ENCODE data around the gene SEMA3C.

Gene SEMA3C

GRCh38 chr7:80731281-80731680 is 187.6 kb downstream of the SEMA3C start:
- DNase-seq: no peak

GRCh38 chr7:80729591-80730320 is 189.1 kb downstream of the SEMA3C start:
- DNase-seq: no peak

- DNase-seq: no peak
Observed at GRCh38 chr7:80726666-80727065, 192.2 kb downstream of the SEMA3C start.

GRCh38 chr7:80725181-80725611 is 193.7 kb downstream of the SEMA3C start:
- DNase-seq: no peak

DNA sequence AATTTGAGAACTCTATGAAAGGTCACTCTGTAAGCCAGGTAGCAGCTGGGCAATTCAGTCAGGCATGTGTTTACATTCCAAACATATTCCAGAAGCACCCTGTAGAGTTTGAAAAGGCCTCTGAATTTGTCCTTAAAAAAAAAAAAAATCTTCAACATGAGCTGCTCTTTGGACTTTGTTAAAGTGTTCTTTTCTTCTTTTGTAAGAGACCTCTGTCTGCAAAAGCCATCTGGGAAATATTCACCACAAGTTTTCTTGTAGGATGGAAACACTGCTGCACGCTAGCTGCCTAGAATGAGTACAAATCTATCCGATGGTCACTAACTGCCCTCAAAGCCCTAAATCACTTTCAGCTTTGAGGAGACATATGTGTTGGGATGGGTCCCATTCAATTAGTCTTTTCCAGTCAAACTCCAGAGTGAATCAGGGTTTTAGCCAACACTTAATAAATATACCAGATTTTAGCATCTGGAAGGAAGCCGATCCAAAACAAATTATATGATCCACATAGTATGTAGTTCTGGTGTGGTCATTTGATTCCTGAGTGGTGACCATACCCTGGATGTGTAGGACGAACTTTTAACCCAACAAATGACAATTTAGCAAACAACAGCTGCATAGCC is 194.5 kb downstream of the SEMA3C start:
- no peak for DNase-seq

- no peak for DNase-seq
Observed at GRCh38 chr7:80722616-80723195, 196.1 kb downstream of the SEMA3C start.

GRCh38 chr7:80721883-80722615 is 196.8 kb downstream of the SEMA3C start:
- no peak for DNase-seq

DNA sequence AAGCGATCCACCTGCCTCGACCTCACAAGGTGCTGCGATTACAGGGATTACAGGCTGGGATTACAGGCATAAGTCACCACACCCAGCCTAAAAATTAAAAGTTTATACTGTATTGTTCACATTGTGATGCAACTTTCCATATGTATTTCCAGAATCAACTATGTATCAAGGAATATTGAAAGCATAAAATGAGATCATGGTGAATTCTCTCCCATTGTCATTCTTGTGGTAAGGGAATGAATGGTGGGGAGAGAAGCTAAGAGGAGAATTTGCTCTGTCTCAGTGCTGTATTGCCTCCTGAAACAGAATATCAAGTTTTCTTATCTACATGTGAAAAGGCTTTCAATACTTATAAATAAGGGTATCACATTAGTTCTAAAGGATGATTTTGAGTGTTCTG is 198.7 kb downstream of the SEMA3C start:
- DNase-seq: no peak

DNA sequence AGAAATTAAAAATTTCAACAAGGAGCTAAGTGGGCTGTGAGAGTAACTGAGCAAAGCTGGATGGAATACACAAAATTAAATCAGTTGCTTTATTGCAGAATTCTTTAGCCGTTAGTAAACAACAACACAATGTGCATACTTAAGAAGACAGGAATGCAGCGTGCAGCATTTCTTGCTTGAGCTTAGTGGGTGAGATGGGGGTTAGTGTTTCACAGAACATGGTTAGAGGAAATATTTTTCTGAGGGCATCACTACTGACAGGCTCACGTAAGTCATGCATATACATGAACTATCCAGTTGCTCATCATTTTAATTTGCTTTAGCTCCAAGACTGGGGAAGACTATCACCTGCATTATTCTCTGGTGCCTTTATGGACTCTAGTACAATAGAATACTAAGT is 199.6 kb downstream of the SEMA3C start:
- DNase-seq: no peak

- DNase-seq: no peak
Observed at GRCh38 chr7:80711531-80711930, 207.3 kb downstream of the SEMA3C start.

DNA sequence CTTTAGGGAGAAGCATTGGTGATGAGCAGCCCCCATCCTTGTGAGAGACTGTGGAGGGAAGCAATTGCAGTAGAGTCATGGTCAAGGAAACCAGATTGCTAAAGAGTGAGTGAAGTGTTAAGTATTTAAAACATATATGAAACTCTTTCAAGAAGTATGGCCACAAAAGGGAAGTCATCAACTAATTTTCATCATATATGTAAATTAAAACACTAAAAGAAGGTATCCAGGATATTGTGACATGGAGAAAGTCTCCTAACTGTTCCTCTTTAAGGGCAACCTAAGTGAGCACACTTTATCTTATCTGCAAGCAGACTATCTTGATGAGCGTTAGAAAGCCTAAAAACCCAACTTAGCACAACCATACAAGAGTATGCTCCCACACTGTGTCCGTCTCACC is 210.7 kb downstream of the SEMA3C start:
- no peak for DNase-seq

DNA sequence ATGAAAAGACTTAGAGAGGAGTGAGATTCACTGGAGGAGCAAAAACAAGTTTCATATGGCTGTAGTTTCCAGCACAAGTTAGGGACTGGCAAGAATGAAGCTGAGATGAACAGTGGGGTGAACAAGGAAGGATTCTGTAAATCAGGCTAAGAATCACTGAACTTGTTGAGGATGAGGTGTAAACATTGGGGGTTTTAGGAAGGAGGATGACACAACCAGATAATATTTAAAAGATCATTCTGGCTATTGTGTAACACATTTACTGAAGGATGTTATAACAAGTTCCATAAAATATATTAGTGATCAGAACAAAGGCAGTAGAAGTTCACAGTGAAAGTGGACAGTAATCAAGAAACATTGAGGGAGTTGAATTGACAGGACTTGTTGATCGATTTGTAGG is 211.5 kb downstream of the SEMA3C start:
- DNase-seq: no peak

DNA sequence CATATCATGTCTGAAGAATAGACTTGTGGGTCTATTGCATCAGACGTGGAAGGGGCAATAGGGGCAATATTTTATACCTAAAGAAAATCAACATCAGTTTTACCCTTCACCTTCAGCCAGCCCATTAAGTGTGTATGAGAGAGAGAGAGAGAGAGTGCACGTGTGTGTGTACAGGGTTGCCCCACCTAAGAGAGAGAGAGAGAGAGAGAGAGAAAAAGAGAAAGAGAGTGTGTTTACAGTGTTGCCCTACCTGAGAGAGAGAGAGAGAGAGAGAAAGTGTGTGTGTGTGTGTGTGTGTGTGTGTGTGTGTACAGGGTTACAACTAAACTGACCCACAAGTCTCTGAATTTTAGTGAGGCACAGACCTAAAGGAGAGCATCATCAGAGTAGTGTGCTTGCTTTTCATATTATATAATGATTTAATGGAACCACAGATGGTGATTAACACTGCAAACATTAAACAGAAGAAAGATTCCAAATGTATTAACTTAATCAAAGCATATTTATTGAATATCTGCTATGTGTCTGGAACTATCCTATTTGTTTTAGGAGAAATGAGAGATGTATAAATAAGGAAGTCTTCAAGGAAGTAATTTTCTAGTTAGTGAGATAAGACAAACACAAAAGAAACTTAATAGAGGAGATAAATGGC is 213.6 kb downstream of the SEMA3C start:
- DNase-seq: no peak

- DNase-seq: no peak
Observed at GRCh38 chr7:80703272-80703671, 215.6 kb downstream of the SEMA3C start.

- DNase-seq: no peak
Observed at GRCh38 chr7:80699721-80700256, 219.1 kb downstream of the SEMA3C start.

- no peak for DNase-seq
Observed at GRCh38 chr7:80699045-80699638, 219.7 kb downstream of the SEMA3C start.
